Common myeloid progenitor, CD34-positive (primary cell): ENCODE data around the gene MED27.

Experiments used
- CTCF ChIA-PET: fragments of 350-600 bp; sonication (Branson Sonifier 250); formaldehyde crosslinking; loops from one replicate; lab custom pipeline; 2021; ENCODE audit warnings: antibody characterized with exemption; lab: Charles Lee
- POLR2A ChIA-PET: fragments of 350-600 bp; sonication (Branson Sonifier 250); formaldehyde crosslinking; loops from one replicate; lab custom pipeline; 2021; ENCODE audit warnings: antibody characterized with exemption; lab: Charles Lee
- DNase-seq, 3 donors: peaks; one replicate each; pipeline versions ENCODE4 v3.0.0 to v3.0.0-alpha.2; 2013
- H3K27ac ChIP-seq, 2 experiments: 1 replicate in 1 of 2; 2 replicates in 1 of 2; pipeline ENCODE4 v1.7.0; 2013; ENCODE audit warnings: inconsistent platforms in 2 of 2, low read length in 2 of 2, mild to moderate bottlenecking in 2 of 2, low read depth in 1 of 2, moderate library complexity in 1 of 2; ENCODE audit not compliant: severe bottlenecking in 2 of 2, insufficient read depth in 1 of 2, poor library complexity in 1 of 2
- H3K27me3 ChIP-seq, 5 experiments: replicated peaks in 2 of 5; 1 replicate in 3 of 5; 2 replicates in 2 of 5; pipeline versions ENCODE4 v1.6.1 to v1.7.0; 2013; ENCODE audit warnings: low read length in 4 of 5, mild to moderate bottlenecking in 2 of 5, moderate library complexity in 2 of 5, inconsistent platforms in 1 of 5; ENCODE audit not compliant: insufficient read depth in 5 of 5, control insufficient read depth in 4 of 5
- H3K36me3 ChIP-seq, 4 experiments: 1 replicate in 2 of 4; 2 replicates in 2 of 4; pipeline versions ENCODE4 v1.6.1 to v1.7.0; 2013; ENCODE audit warnings: low read length in 3 of 4, control low read depth in 1 of 4, mild to moderate bottlenecking in 1 of 4; ENCODE audit not compliant: control insufficient read depth in 4 of 4, insufficient read depth in 4 of 4
- H3K4me1 ChIP-seq, 4 experiments: 1 replicate in 3 of 4; 2 replicates in 1 of 4; pipeline versions ENCODE4 v1.6.1 to v1.7.1; 2013; ENCODE audit warnings: low read length in 3 of 4, mild to moderate bottlenecking in 3 of 4, control low read depth in 1 of 4, inconsistent platforms in 1 of 4, moderate library complexity in 1 of 4; ENCODE audit not compliant: control insufficient read depth in 4 of 4, insufficient read depth in 4 of 4; ENCODE audit errors: control extremely low read depth in 1 of 4
- H3K4me3 ChIP-seq, 7 experiments: 1 replicate in 4 of 7; 2 replicates in 3 of 7; pipeline versions ENCODE4 v1.5.1 to v1.7.0; 2013; ENCODE audit warnings: mild to moderate bottlenecking in 7 of 7, low read length in 6 of 7, moderate library complexity in 6 of 7, inconsistent platforms in 2 of 7, low read depth in 2 of 7, control low read depth in 1 of 7; ENCODE audit not compliant: insufficient read depth in 4 of 7, control insufficient read depth in 1 of 7; ENCODE audit errors: extremely low read depth in 1 of 7
- H3K9me3 ChIP-seq, 5 experiments: 1 replicate in 4 of 5; 2 replicates in 1 of 5; pipeline versions ENCODE4 v1.6.1 to v1.7.1; 2013; ENCODE audit warnings: low read length in 4 of 5, mild to moderate bottlenecking in 2 of 5, inconsistent platforms in 1 of 5, low read depth in 1 of 5, moderate library complexity in 1 of 5; ENCODE audit not compliant: control insufficient read depth in 4 of 5, insufficient read depth in 2 of 5; ENCODE audit errors: control extremely low read depth in 1 of 5
- WGBS: methylation state at CpG from one replicate; pipeline ENCODE4 v1.1.5; 2013; ENCODE audit not compliant: insufficient coverage; 5-methylcytosine and 5-hydroxymethylcytosine counted together

MED27 gene

DNA sequence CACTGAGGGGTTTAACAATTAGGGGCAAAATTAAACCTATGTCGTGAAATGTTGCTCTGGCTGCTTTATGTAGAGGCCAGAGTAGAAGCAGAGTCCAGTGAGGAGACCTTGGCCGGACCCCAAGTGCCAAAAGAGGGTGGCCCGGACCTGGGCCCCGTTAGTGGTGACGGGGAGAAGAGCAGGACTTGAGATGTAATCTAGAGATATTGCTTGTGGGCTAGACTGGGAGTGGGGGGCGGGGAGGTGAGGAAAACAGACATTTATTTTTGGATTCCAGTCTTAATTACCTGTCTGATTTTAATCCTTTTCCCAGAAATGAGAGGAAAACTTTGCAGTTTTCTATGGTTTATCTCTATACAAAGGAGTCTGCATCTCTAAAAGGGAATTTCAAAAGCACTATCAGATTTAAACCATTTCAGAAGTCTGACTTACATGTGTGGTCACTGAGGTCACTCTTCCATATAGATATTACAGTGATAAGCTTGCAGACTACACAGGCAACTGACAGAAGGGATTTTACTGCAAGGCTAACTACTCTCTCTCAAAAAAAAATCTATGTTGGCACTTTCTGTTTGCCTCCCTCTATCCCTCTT, 108.1 kb downstream of the MED27 start:
- ChIA-PET CTCF (no interaction called here), POLR2A (no interaction called here)
- H3K27me3 ChIP-seq = no peaks in the 10 kb centered on the region
- H3K4me1 ChIP-seq = peaks cover 0 to 8% (median 6%) of the 10 kb centered on the region in 4 experiments
- H3K27ac ChIP-seq = no peak overlapping the region
- H3K9me3 ChIP-seq = peaks cover 0 to 5% (median 0%) of the 10 kb centered on the region in 5 experiments
- WGBS = 96% methylated on average over 5 of the region's 6 CpGs
- H3K36me3 ChIP-seq = no peaks in the 10 kb centered on the region
- DNase-seq = no peak
- H3K4me3 ChIP-seq = no peak overlapping the region

DNA sequence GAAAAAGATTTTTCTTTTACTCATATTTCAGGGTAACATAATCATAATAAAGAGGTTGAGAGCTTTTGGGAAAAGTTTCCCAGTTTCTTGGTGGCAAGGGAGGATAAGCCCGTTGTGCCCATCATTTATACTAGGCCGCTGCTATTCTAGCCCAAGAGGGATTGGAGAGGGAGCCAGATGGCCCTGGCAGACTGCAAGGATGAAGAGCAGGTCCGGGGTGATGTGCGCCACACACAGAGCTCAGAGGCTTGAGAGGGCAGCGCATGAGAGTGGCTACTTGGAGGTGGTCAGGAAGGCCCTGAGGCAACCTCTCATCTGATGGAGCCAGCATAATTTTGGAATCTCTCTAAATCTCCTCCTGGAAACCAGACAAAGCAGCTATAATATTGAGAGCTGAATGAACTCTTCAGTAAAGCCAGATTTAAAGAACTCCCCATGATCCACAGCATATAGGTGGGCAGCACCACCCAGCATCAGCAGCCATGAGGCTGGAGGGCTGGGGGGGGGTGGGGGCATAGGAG, 110.1 kb downstream of the MED27 start:
- no peak for DNase-seq
- Histone ChIP-seq H3K27ac (no peak overlapping the region), H3K4me1 (no peaks in the 10 kb centered on the region), H3K9me3 (peaks cover 0 to 5% (median 0%) of the 10 kb centered on the region in 5 experiments), H3K36me3 (peaks cover 0 to 3% (median 0%) of the 10 kb centered on the region in 4 experiments), H3K4me3 (no peak overlapping the region), H3K27me3 (no peaks in the 10 kb centered on the region)
- POLR2A ChIA-PET = no interaction called here
- CTCF ChIA-PET = no interaction called here
- WGBS = 95% methylated on average over 4 of the region's 5 CpGs

DNA sequence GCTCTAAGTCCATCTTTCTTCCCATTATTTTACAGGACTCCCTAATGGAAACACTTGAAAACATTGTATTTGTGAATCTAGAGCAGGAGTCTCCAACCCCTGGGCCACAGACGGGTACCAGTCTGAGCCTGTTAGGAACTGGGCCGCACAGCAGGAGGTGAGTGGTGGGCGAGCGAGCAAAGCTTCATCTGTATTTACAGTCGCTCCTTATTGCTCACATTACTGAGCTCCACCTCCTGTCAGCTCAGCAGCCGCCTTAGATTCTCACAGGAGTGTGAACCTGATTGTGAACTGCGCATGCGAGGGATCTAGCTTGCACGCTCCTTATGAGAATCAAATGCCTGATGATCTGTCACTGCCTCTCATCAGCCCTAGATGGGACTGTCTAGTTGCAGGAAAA, 111.0 kb downstream of the MED27 start:
- Histone ChIP-seq H3K36me3 (peaks cover 0 to 3% (median 0%) of the 10 kb centered on the region in 4 experiments), H3K27me3 (no peaks in the 10 kb centered on the region), H3K4me1 (no peaks in the 10 kb centered on the region), H3K9me3 (peaks cover 0 to 5% (median 0%) of the 10 kb centered on the region in 5 experiments), H3K27ac (no peak overlapping the region), H3K4me3 (no peak overlapping the region)
- ChIA-PET POLR2A (interaction anchor here (0.6 kb wide), 2 partner anchors 11 to 123 kb away, joined by 3 to 8 read pairs; no protein-coding TSS in a partner anchor), CTCF (no interaction called here)
- 93% methylated on average over 9 of the region's 9 CpGs for WGBS
- no peak for DNase-seq

DNA sequence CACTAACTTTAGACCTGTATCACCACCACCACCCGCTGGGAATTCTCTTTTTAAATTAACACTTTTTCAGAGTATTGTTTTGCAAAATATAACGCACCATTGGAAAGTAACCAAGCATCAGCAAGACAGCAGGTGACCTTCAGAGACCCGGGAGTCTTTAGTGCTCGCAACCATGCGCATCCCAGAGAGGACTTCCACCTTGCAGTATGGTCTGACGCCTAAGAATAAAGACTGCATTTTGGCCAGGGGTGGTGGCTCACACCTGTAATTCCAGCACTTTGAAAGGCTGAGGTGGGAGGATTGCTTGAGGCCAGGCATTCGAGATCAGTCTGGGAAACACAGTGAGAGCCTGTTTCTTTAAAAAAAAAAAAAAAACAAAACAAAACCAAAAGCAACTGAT, 113.8 kb downstream of the MED27 start:
- H3K36me3 ChIP-seq = peaks cover 0 to 3% (median 0%) of the 10 kb centered on the region in 4 experiments
- H3K4me1 ChIP-seq = no peaks in the 10 kb centered on the region
- H3K27me3 ChIP-seq = no peaks in the 10 kb centered on the region
- DNase-seq = no peak
- ChIA-PET CTCF (no interaction called here), POLR2A (no interaction called here)
- H3K9me3 ChIP-seq = no peaks in the 10 kb centered on the region
- no peak overlapping the region for H3K27ac ChIP-seq
- WGBS = 98% methylated on average over 5 of the region's 7 CpGs
- no peak overlapping the region for H3K4me3 ChIP-seq

DNA sequence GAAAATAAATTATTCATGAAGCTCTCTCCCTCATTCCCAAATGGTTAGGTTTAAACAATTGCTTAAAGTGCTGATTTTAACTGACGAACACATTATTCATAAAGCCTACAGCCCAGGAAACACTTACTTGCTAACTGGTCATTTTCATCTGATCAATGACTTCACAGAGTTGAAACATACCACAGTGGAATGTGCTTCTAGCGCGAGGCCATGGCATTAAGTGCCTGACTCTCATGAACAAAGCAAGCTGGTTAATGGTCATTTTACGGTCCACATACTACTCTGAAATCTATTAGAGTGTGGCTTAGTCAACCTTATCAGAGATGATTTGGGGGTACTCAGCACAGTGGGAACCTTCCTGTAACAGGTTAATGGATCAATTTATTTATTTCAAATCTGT, 114.6 kb downstream of the MED27 start:
- H3K4me3 ChIP-seq = no peak overlapping the region
- POLR2A ChIA-PET = no interaction called here
- no peaks in the 10 kb centered on the region for H3K4me1 ChIP-seq
- H3K36me3 ChIP-seq = peaks cover 0 to 3% (median 0%) of the 10 kb centered on the region in 4 experiments
- H3K9me3 ChIP-seq = no peaks in the 10 kb centered on the region
- no peak for DNase-seq
- no peaks in the 10 kb centered on the region for H3K27me3 ChIP-seq
- 100% methylated on average over 4 of the region's 4 CpGs for WGBS
- CTCF ChIA-PET = no interaction called here
- no peak overlapping the region for H3K27ac ChIP-seq

DNA sequence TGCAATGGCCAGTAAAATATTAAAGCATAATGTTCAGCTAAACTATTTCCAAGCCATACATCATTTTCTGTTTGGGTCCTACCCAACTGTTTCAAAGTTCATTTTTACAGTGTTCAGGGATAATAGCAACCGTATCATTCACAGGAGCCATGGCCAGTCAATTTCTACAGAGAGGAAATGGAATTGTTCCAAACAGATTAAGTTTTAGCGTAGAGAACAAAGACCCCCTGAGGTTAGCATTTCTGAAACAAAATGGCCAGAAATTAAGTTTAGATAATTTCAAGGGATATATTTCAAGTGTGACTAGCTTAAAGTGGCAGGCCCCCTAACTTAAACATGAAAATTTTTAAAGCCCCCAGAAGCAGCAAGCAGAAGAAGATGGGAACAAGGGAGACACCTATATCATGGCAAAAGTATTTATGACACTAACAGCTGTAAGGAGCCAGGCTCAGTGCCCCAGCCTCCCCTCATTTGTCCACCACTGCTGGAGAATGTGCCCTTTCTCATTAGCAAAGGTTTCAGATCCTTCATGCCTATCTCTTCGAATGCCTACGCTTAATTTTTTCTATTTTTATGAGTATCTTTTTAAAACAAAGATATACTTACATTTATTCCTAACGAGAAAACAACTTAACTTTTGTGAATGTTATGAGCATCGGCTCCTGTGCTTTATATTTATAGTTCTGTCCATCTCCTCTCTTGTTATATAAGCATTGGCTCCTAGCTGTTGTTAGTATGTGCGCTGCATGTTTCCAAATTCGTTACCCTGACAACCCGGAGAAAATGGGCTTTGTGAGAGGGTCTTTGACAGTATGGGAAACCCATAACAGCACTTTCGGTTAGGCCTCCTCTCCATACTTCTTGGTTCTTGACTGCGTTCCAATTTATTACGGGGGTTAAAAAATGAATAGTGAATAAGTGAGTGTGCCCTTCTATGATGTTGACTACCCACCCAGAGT, 116.3 kb downstream of the MED27 start:
- Histone ChIP-seq H3K36me3 (peaks cover 0 to 3% (median 0%) of the 10 kb centered on the region in 4 experiments), H3K27me3 (no peaks in the 10 kb centered on the region), H3K27ac (no peak overlapping the region), H3K4me3 (no peak overlapping the region), H3K9me3 (no peaks in the 10 kb centered on the region), H3K4me1 (no peaks in the 10 kb centered on the region)
- CTCF ChIA-PET = no interaction called here
- 91% methylated on average over 5 of the region's 12 CpGs for WGBS
- POLR2A ChIA-PET = no interaction called here
- DNase-seq = no peak

DNA sequence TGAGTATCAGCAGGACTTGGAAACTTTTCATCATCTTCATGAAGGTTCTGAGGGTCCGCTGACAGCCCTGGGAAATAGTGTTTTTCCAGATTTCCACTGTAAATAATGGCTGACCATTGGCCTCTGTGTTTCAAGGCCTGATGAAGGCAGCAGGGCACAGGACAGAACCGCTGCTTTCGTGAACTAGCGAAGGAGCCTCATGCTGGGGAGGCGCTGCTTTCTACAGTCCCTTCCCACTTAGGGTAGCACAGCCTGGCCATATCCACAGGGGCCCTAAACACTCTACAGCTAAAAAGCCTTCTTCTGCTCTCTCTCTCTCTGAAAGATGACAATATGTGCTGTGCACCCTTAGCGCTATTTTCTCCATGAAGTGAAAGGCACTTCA, 118.2 kb downstream of the MED27 start:
- POLR2A ChIA-PET = no interaction called here
- 100% methylated on average over 5 of the region's 6 CpGs for WGBS
- no peaks in the 10 kb centered on the region for H3K9me3 ChIP-seq
- H3K27me3 ChIP-seq = no peaks in the 10 kb centered on the region
- no peak overlapping the region for H3K27ac ChIP-seq
- DNase-seq = no peak
- H3K36me3 ChIP-seq = peaks cover 0 to 3% (median 0%) of the 10 kb centered on the region in 4 experiments
- H3K4me1 ChIP-seq = no peaks in the 10 kb centered on the region
- CTCF ChIA-PET = no interaction called here
- H3K4me3 ChIP-seq = no peak overlapping the region
